8988T (cell line): ENCODE measurements around the gene COL18A1.
"Not testable (repeated sequence)": the region's sequence is repeated elsewhere in the genome, so short reads cannot be mapped to it uniquely, and the experiment has no call there.

Source experiments
- DNase-seq: peaks from one replicate; pipeline ENCODE4 v3.0.0; 2011

COL18A1 gene

GRCh38 chr21:45404730-45405270, at the start of gene COL18A1:
Gene COL18A1, plus strand, starts transcription at chr21:45405165. Its CDS starts 66 bp downstream, at chr21:45405231.
- DNase-seq, result peak; percentile 76

GRCh38 chr21:45355573-45355972, 49.4 kb upstream of the COL18A1 start:
- DNase-seq, result no peak

- DNase-seq, result no peak
Observed at GRCh38 chr21:45356251-45356650, 48.7 kb upstream of the COL18A1 start.

GRCh38 chr21:45356653-45357435, 48.1 kb upstream of the COL18A1 start:
- DNase-seq, result no peak

GRCh38 chr21:45357436-45358260, 47.3 kb upstream of the COL18A1 start:
- DNase-seq, result no peak

GRCh38 chr21:45358261-45358670, 46.7 kb upstream of the COL18A1 start:
- DNase-seq, result no peak

- DNase-seq, result no peak
Observed at GRCh38 chr21:45358711-45359310, 46.2 kb upstream of the COL18A1 start.

GRCh38 chr21:45359451-45360217, 45.3 kb upstream of the COL18A1 start:
- DNase-seq, result no peak

GRCh38 chr21:45361033-45361997, 43.6 kb upstream of the COL18A1 start:
- no peak for DNase-seq

GRCh38 chr21:45362077-45362747, 42.8 kb upstream of the COL18A1 start:
- no peak for DNase-seq

GRCh38 chr21:45362748-45363145, 42.2 kb upstream of the COL18A1 start:
- no peak for DNase-seq

- DNase-seq, result not testable (repeated sequence)
Observed at GRCh38 chr21:45363272-45363671, 41.7 kb upstream of the COL18A1 start.

- DNase-seq, result peak; percentile 67
Observed at GRCh38 chr21:45363921-45364467, 41.0 kb upstream of the COL18A1 start.

GRCh38 chr21:45364468-45365185, 40.3 kb upstream of the COL18A1 start:
- DNase-seq, result no peak

GRCh38 chr21:45365186-45365607, 39.8 kb upstream of the COL18A1 start:
- DNase-seq, result no peak

GRCh38 chr21:45365608-45366241, 39.2 kb upstream of the COL18A1 start:
- peak; percentile 65 for DNase-seq

- no peak for DNase-seq
Observed at GRCh38 chr21:45366476-45366875, 38.5 kb upstream of the COL18A1 start.

- peak; percentile 59 for DNase-seq
Observed at GRCh38 chr21:45366931-45367401, 38.0 kb upstream of the COL18A1 start.
